RWPE1 (cell line): ENCODE data around the gene ZNF282.

Source experiments
- CTCF ChIA-PET: fragments of 350-600 bp; sonication (Branson Sonifier 250); formaldehyde crosslinking; extraction: SDS; loops from one replicate; lab custom pipeline; 2021; lab: Yijun Ruan, JAX
- POLR2A ChIA-PET: fragments of 400-600 bp; formaldehyde crosslinking; extraction: SDS; loops from one replicate; lab custom pipeline; 2020; ENCODE audit warnings: antibody characterized with exemption; ENCODE audit not compliant: low non-redundant PET; lab: Yijun Ruan, JAX
- DNase-seq: peaks from one replicate; pipeline ENCODE4 v3.0.0; 2012; ENCODE audit warnings: low spot score
- H3K27ac ChIP-seq: fragments of 450-650 bp; 2 replicates; pipeline ENCODE4 v1.5.1; 2017
- TF ChIP-seq, protein P1 (sequence below): fragments of 450-650 bp; conservative IDR thresholded peaks from 2 replicates; pipeline ENCODE4 v1.5.1; 2017; ENCODE audit warnings: low read depth, mild to moderate bottlenecking

Gene ZNF282

DNA sequence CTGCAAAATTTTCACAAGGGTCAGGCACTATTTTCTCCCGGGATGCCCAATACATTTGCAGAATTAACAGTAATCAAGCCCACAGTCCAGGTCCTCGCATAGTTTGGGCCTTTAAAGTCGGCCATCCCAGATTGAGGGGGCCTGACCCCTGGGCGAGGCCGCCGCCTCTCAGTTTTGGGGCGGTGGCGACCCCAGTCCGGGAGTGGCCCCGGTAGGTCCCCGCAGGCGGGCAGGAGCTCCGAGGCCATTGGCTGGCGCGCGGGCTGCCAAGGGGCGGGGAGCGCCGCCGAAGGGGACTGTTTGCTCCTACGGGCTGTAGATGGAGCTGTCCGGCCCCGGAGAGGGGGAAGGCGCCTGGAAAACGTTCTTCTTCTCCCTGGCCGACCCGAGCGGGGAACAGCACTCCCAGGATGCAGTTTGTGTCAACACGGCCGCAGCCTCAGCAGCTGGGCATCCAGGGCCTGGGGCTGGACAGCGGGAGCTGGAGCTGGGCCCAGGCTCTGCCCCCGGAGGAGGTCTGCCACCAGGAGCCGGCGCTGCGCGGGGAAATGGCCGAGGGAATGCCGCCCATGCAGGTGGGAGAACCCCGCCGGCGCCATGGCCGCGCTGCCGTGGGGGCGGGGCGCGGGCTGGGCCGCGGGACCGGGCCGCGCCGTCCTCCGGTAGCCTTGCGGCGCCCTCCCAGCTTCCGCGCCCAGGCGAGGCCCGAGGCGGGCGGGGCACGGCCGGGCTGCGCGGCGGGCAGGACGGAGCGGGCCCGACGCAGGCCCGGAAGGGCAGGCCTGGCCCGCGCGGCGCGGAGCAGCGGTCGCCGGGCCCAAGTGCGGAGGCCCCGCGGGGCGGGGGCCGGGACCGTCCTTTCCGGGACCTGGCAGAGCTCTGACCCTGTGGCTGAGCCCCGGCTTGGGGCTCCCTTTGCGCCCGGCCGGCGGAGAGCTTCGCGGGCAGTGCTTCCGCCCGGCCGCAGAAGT lies at the start of gene ZNF282:
Gene ZNF282, plus strand, starts transcription at position 367 of the 971 bp plus-strand sequence. Its CDS starts 44 bp downstream, at position 411.
- POLR2A ChIA-PET: interaction anchor here (0.9 kb wide), 1 partner anchor 9 kb away, joined by 3 read pairs; no protein-coding TSS in a partner anchor
- CTCF ChIA-PET: interaction anchor here (1.0 to 1.4 kb wide), 3 partner anchors 13 to 70 kb away, joined by 3 to 5 read pairs (median 5); partner anchors contain the start of genes ZNF425 and ZNF783
- H3K27ac ChIP-seq: peak within 1 kb of the TSS; percentile 95
- TF ChIP-seq, protein P1, sequence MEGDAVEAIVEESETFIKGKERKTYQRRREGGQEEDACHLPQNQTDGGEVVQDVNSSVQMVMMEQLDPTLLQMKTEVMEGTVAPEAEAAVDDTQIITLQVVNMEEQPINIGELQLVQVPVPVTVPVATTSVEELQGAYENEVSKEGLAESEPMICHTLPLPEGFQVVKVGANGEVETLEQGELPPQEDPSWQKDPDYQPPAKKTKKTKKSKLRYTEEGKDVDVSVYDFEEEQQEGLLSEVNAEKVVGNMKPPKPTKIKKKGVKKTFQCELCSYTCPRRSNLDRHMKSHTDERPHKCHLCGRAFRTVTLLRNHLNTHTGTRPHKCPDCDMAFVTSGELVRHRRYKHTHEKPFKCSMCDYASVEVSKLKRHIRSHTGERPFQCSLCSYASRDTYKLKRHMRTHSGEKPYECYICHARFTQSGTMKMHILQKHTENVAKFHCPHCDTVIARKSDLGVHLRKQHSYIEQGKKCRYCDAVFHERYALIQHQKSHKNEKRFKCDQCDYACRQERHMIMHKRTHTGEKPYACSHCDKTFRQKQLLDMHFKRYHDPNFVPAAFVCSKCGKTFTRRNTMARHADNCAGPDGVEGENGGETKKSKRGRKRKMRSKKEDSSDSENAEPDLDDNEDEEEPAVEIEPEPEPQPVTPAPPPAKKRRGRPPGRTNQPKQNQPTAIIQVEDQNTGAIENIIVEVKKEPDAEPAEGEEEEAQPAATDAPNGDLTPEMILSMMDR: peak; percentile 92
- peak; percentile 89 for DNase-seq

DNA sequence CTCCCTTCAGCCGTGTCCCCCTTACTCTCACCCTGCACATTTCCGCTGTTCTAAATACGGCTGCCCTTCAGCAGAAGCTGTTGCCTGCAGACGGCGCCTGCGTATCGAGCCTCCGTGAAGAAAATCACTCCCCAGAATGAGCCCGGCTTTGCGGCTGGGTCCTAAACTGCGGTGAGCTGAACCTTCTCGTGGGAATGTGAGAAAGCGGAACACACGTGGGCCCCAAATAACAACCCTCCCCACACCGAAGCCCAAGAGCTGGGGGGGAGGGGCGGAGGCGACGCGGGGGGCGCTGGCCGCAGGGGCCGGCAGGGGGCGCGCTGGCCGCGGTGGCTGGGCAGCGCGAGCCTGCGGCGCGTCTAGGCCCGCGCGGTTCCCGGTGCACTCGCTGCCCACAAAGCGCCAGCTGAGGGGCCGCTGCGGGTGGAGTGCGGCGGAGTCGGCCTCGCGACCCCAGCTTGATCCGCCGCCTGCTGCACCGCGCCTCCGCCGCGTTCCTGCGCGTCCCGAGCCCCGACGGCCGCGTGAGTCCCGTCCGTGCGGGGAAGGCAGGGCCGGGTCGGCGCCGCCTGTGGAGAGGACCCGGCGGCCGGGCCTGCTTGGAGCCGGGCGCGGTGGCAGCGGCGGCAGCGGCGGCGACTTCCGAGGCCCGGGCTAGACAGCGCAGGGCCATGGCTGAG lies 48.1 kb upstream of the ZNF282 start, which contains the start of gene ZNF398:
Gene ZNF398, plus strand, starts transcription at position 382 of the 680 bp plus-strand sequence. Its CDS starts 290 bp downstream, at position 672.
- DNase-seq: peak; percentile 83
- ChIA-PET POLR2A (interaction anchor here (0.5 to 1.0 kb wide), 2 partner anchors 8 to 11 kb away, joined by 3 to 4 read pairs; no protein-coding TSS in a partner anchor), CTCF (interaction anchor here (0.5 to 2.9 kb wide), 3 partner anchors 21 to 1698 kb away, joined by 3 to 19 read pairs (median 3); partner anchors contain the start of gene ZNF425)
- H3K27ac ChIP-seq: peak within 1 kb of the TSS; percentile 84
- TF ChIP-seq, protein P1: peak; percentile 99

DNA sequence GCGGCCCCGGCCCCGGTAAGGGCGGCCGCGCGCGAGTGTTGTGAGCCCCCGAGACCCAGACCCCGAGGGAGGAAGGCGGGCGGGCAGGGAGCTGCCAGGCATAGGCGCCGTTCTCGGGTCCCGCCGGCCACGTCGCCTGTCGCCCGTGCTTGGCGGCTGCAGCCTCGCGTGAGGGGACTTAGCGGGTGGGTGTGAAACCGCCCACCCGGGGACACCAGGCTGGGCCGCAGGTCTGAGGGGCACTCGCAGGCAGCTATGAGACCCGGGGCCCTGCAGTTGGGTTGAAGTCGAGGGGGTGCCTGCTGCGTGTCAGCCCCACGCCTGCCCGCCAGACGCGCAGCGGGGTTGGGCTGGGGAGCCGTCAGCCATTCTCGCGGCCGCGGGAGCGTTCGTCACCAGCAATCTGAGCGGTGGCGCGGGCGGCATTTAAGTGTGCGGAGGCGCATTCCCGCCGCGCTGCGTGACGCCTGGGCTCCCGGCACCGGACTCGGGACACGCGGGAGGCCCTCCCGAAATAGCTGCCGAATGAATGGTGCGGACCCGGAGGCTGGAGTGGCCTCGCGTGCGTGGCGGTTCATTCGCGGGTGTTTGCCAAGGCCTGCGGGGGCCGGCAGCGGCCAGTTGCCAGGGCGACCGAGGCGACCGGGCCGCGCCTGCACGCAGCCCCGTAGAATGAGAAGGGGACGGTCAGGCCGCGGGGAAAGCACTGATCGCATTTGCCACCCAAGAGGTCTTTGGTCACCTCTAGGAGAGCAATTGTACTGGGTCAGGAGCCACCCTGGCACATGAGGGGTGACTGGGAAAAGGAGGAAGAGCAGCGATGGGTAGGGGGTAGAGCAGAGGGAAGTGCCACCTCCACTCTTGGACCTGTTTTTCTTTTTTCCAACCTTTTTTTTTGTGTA lies 47.3 kb upstream of the ZNF282 start:
- CTCF ChIA-PET: interaction anchor here (0.5 to 2.9 kb wide), 2 partner anchors 22 to 81 kb away, joined by 3 to 19 read pairs; partner anchors contain the start of gene ZNF425
- TF ChIP-seq, protein P1: no peak
- POLR2A ChIA-PET: interaction anchor here (1.0 kb wide), 1 partner anchor 11 kb away, joined by 3 read pairs; no protein-coding TSS in a partner anchor
- DNase-seq: peak; percentile 46
- peak overlapping the region; percentile 84 for H3K27ac ChIP-seq

DNA sequence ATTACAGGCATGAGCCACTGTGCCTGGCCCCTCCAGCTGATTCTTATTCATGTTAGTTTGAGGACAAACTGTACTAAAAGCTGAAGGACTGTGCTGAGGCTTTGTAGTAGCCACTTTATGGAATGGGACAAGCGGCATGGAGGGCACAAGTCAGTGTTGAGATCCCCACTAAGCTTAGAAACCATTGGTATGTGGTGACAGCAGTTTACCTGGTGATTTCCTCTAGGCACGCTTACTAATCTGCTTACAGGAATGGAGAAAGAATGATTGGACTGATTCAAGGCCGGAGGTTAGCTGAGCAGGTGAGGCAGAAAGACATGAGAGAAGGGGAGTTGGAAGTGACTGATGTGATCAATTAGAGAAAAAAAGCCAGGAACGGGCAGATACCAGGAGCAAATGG lies 44.4 kb upstream of the ZNF282 start:
- POLR2A ChIA-PET: no interaction called here

GRCh38 chr7:149153346-149153745 lies 42.0 kb upstream of the ZNF282 start:
- H3K27ac ChIP-seq: no peak overlapping the region
- TF ChIP-seq, protein P1: no peak
- DNase-seq: no peak
- CTCF ChIA-PET: no interaction called here
- POLR2A ChIA-PET: no interaction called here

More for the DNA sequence above, 44.4 kb upstream of the ZNF282 start:
- no peak for DNase-seq
- TF ChIP-seq, protein P1: no peak
- CTCF ChIA-PET: interaction anchor here (0.6 kb wide), 1 partner anchor 76 kb away, joined by 4 read pairs; no protein-coding TSS in a partner anchor
- H3K27ac ChIP-seq: 0 out of 2 replicates have a peak overlapping the region, but pooled peaks have one; percentile 0
